ENCODE data around the gene RPL32. TPM values are rescaled to one million over a fixed set of nuclear protein-coding genes. Genes with fewer than 3 reads are reported as not detected.

The RPL32 gene
- total RNA-seq, 1 donor from 2014 or later = 1,571 TPM

- no peak for TF ChIP-seq CTCF (IDR thresholded peaks at IDR 0.05; ENCODE audit: unreplicated experiment)
- Mint-ChIP-seq H3K4me3 (ENCODE audit: unreplicated experiment) (no peak overlapping the region), H3K27me3 (ENCODE audit: unreplicated experiment) (no peaks in the 10 kb centered on the region), H3K27ac (ENCODE audit: unreplicated experiment) (no peak overlapping the region), H3K4me1 (ENCODE audit: unreplicated experiment) (peaks cover 9% of the 10 kb centered on the region), H3K36me3 (ENCODE audit: low read depth, unreplicated experiment) (no peaks in the 10 kb centered on the region), H3K9me3 (ENCODE audit: unreplicated experiment) (no peaks in the 10 kb centered on the region)
- DNase-seq (ENCODE audit: low spot score) = no peak
Measured at GRCh38 chr3:12825156-12825555, 16.2 kb downstream of the RPL32 start.

GRCh38 chr3:12824299-12824698 is 17.1 kb downstream of the RPL32 start:
- no peak for TF ChIP-seq CTCF (IDR thresholded peaks at IDR 0.05; ENCODE audit: unreplicated experiment)
- DNase-seq (ENCODE audit: low spot score) = no peak
- Mint-ChIP-seq H3K36me3 (ENCODE audit: low read depth, unreplicated experiment) (no peaks in the 10 kb centered on the region), H3K27me3 (ENCODE audit: unreplicated experiment) (no peaks in the 10 kb centered on the region), H3K4me3 (ENCODE audit: unreplicated experiment) (no peak overlapping the region), H3K27ac (ENCODE audit: unreplicated experiment) (no peak overlapping the region), H3K9me3 (ENCODE audit: unreplicated experiment) (no peaks in the 10 kb centered on the region), H3K4me1 (ENCODE audit: unreplicated experiment) (peaks cover 7% of the 10 kb centered on the region)

GRCh38 chr3:12822725-12823373 is 18.5 kb downstream of the RPL32 start:
- Mint-ChIP-seq H3K4me1 (ENCODE audit: unreplicated experiment) (peaks cover 11% of the 10 kb centered on the region), H3K27ac (ENCODE audit: unreplicated experiment) (no peak overlapping the region)

GRCh38 chr3:12818773-12819172 is 22.6 kb downstream of the RPL32 start:
- H3K9me3 Mint-ChIP-seq (ENCODE audit: unreplicated experiment) = no peaks in the 10 kb centered on the region
- peaks cover 11% of the 10 kb centered on the region for H3K4me1 Mint-ChIP-seq (ENCODE audit: unreplicated experiment)
- peaks cover 3% of the 10 kb centered on the region for H3K27me3 Mint-ChIP-seq (ENCODE audit: unreplicated experiment)
- H3K4me3 Mint-ChIP-seq (ENCODE audit: unreplicated experiment) = no peak overlapping the region
- H3K27ac Mint-ChIP-seq (ENCODE audit: unreplicated experiment) = no peak overlapping the region
- H3K36me3 Mint-ChIP-seq (ENCODE audit: low read depth, unreplicated experiment) = no peaks in the 10 kb centered on the region
- DNase-seq (ENCODE audit: low spot score) = no peak
- no peak for TF ChIP-seq CTCF (IDR thresholded peaks at IDR 0.05; ENCODE audit: unreplicated experiment)

More at GRCh38 chr3:12822725-12823373, 18.5 kb downstream of the RPL32 start:
- no peak for DNase-seq (ENCODE audit: low spot score)
- peak; percentile 35 for TF ChIP-seq CTCF (IDR thresholded peaks at IDR 0.05; ENCODE audit: unreplicated experiment)
- no peaks in the 10 kb centered on the region for H3K9me3 Mint-ChIP-seq (ENCODE audit: unreplicated experiment)
- H3K27me3 Mint-ChIP-seq (ENCODE audit: unreplicated experiment) = peaks cover 2% of the 10 kb centered on the region
- H3K36me3 Mint-ChIP-seq (ENCODE audit: low read depth, unreplicated experiment) = no peaks in the 10 kb centered on the region
- no peak overlapping the region for H3K4me3 Mint-ChIP-seq (ENCODE audit: unreplicated experiment)

- Mint-ChIP-seq H3K36me3 (ENCODE audit: low read depth, unreplicated experiment) (no peaks in the 10 kb centered on the region), H3K9me3 (ENCODE audit: unreplicated experiment) (no peaks in the 10 kb centered on the region), H3K27me3 (ENCODE audit: unreplicated experiment) (peaks cover 5% of the 10 kb centered on the region), H3K4me3 (ENCODE audit: unreplicated experiment) (no peak overlapping the region), H3K4me1 (ENCODE audit: unreplicated experiment) (peaks cover 11% of the 10 kb centered on the region), H3K27ac (ENCODE audit: unreplicated experiment) (no peak overlapping the region)
- DNase-seq (ENCODE audit: low spot score) = no peak
- no peak for TF ChIP-seq CTCF (IDR thresholded peaks at IDR 0.05; ENCODE audit: unreplicated experiment)
Measured at GRCh38 chr3:12818273-12818672, 23.1 kb downstream of the RPL32 start.

All from endothelial cell (in vitro differentiated cells).